GM18511 (cell line): ENCODE measurements around the gene HIVEP3.

Source experiments
- ATAC-seq: cut with Tn5 transposase; IDR thresholded peaks from one replicate; pipeline ENCODE4 v1.9.1; 2021; ENCODE audit warnings: mild to moderate bottlenecking, moderate library complexity; ENCODE audit not compliant: unreplicated experiment

HIVEP3 gene

DNA sequence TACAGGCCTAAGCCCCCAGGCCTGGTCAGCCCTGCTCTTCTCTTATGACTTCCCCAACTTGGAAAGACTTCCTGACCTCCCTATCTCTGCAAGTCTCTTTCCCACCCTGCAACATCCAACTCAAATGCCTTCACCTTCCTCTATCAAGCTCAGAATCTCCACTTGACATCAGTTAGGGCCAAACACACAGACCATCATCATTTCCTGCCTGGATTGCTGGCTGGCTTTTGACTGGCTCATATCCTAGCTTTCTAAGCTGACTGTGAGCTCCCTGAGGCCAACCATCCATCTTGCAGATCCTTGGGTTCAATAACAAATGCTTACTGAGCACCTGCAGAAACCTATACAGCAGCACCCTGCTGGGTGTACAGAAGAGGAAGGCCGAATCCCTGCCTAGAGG is 296.9 kb downstream of the HIVEP3 start:
- ATAC-seq, result no peak

DNA sequence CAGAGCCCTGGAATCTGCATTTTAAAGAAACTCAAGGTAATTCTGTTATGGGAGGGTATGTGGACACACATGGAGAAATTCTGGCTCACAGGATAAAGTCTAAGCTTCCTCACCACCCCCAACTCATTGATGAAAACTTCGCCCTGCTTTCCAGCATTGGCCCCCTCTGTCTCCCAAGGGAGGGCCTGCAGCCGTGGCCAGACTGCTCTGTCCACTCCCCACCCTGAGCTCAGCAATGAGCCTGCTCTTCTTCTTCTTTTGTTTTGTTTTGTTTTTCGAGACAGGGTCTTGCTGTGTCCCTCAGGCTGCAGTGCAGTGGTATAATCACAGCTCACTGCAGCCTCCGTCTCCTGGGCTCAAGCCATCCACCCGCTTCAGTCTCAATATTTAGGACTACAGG is 297.5 kb downstream of the HIVEP3 start:
- ATAC-seq, result no peak

DNA sequence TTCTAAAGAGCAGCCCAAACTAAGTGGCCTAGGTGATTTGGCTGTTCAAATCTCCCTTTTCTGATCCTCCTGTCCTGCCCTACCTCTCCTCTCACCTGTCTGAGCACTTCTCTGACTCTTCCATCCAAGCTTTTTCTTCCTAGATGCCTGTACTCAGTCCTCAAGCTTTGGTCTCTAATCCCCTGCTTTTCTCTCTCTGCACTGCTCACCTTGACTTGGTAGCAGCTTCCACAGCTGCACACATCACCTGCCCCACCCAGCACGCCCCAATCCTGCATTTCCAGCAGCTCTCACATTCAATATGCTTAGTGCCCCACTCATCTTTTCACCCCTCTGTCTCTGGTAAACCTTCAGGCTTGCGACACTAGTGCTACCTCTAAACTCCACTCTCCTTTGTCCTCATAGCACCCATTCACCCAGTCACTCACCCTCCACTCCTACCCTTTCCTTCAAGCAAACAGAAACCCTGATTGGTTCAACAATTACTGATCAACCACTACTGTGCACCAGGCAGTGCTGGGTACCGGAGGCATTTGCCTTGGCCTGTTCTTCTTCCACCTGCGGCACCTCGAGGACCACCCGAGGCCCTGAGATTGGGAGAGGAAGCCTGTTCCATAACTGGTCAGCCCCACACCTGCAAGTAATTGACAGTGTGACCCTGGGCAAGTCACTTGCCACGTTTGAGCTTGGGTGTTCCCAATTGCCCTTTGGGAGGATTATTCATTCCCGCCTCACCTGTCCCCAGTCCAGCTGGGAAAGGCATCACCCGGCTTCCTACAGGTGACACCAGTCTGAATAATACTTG is 298.2 kb downstream of the HIVEP3 start:
- no peak for ATAC-seq

DNA sequence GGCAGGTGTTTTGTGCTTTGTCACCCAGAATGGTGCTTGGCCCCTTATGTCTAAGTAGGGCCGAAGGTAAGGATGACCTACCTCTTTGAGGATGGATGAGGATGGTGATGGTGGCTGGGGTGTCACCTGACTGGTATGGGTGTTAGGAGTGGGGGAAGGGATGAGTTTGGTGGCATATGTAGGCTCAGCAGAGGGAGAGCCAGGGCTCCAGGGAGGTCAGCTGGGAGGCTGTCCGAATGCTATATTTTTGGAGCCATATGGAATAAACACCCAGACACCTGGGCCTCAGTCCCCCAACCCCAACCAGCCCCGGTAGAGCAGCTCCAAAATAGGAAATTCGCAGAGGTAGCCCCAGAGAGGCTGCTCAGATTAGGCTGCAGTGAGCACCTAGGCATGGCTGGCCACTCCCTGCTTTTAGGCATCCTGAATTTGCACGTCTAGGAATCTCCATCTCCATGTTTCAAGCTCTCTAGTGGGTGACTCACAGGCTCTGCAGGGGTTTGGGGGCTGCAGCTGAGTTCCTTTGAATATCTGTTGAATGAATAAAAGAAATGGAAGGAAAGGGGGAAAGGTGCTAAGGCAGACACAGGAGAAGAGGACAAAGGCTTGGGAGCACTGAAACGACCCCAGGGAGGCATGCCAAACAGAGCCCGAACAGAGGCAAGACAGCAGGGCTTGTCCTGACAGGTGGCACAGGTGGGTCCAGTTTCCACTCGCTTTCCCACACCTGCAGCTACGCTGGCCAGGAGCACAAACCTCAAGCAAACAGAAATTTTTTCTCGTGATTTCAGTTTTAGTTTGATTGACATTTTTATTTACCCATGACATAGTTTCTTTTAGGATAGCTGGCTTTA is 299.0 kb downstream of the HIVEP3 start:
- no peak for ATAC-seq

DNA sequence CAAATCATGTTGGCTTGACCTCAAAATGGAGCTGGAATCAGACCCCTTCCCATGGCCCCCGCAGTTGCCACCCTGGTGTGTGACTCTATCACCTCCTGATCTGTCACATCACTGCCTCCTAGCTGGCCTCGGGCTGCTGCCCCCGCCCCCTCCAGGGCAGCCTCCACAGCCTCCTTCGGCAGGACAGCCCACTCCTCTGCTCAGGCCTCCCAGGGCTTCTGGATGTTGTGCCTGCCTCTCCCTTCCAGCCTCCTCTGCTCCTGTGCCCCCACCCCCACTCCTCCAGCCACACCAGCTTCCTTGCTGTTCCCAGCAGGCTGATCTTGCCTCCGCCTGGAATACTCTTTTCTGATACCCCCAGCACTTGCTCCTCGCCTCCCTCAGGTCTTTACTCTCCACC is 299.9 kb downstream of the HIVEP3 start:
- no peak for ATAC-seq

DNA sequence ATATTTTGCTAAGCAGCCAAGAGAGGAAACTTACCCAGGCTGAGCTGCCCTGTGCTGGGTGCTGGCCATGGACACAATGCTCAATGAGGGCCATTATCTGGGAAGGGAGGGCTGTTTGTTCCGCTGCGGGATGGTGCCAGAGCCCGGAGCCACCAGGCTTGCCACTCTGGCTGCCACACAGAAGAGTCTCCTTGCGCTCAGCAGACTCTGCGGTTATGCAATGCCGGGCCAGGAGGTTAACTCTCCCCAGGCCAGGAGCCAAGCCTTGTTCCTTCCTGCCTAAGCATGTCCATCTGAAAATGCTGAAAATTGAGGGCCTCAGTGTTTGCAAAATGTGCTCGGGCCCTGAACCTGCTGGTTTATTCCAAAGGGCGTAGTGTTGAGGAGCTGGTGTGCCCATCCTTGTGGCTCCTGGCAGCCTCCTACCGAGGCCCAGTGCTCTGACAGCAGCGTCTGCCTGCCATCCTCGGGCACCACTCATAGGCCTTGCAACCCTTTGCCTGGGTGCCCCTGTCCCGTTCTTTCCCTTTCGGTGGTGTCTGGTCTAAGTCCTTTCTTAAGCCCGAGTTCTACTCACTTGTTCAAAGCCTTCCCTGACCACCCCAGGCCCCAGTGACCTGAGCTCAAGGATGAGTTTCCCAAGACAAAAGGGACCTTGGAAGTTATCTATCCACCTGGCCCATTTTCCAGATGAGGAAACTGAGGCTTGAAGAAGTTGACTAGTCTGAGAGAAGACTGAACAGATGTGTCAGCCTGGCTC is 300.5 kb downstream of the HIVEP3 start:
- ATAC-seq, result no peak

DNA sequence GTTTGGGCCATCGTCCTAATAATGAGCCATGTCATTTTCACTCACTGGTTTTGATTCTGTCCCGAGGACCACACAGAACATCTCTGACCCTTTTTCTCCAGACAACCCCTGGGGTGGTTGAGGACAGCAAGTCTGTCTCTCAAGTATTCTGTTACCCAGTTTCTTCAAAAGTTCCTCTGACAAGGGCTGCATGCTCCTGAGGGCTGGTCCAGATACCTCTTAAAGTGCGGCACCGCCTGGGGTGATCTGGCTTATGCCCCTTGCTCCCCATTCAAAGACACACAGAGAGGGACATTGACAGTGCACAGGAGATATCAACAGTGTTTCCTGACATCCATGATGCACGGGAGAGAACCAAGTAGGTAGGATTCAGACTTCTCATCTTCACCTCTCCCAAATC is 301.4 kb downstream of the HIVEP3 start:
- ATAC-seq, result no peak

DNA sequence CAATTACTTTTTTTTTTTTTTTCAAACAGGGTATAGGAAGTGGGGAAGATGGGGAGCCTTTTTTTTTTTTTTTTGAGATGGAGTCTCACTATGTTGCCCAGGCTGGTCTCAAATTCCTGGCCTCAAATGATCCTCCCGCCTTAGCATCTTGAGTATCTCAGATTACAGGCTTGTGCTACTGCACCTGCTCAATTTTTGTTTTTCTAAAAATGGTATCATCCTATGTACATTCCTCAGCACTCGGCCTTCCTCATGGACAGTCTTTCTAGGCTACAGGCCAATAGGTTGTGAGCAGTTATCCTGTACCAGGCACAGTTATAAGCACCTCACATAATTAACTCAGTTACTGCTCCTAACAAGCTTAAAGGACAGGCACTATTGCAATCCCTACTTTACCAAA is 302.2 kb downstream of the HIVEP3 start:
- ATAC-seq, result no peak

DNA sequence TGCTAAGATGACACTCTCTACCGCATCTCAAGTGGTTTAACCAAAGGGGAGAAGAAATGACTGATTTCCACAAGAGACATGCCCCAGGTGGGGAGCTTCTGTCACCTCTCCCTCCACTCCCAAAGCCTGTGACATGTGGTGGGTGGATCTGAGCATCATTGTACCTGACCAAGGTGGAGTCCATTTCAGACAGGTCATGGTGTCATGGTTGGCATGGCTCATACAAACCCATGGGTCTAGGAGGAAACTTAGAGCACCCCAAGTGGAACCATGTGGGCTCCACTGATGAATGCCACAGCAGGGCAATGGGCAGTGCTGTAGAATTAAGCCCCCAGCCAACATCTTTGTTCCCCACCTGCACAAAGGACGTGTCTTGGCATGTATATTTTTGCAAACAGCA is 302.7 kb downstream of the HIVEP3 start:
- no peak for ATAC-seq

DNA sequence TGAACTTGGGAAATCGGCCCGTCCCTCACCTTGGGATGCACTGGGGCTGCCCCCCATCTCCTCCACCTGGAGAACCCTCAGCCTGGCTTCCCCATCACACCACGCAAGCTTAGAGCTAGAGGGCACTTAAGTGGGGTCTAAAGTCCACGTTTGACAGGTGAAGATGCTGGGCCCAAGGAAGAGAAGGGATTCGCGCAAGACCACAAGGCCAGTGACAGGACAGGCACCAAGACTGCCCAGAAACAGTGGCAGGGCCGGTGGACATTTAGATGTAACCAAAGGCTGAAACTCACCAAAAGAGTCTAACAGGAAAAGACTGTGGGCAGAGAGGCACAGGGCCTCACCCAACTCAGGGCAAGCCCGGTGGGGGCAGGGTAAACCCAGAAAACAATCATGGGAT is 303.4 kb downstream of the HIVEP3 start:
- ATAC-seq, result no peak

DNA sequence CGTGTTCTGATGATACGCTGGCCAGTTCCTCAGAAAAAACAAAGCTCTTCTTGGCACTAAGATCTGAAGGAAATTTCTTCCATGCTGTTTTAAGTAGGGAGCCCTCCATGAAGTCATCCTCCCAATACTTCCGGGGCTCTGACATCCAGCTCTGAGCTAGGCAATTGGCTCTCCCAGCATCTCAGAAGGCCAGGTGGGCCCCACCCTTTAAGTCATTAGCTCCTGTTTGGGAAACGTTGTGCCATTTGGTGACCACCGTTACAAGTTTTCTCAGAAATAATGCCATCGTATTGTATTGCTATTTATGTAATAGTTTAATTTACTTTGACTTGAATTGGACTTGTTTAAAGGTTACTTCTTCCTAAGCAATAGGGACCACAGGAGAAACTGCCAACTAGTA is 303.9 kb downstream of the HIVEP3 start:
- no peak for ATAC-seq

DNA sequence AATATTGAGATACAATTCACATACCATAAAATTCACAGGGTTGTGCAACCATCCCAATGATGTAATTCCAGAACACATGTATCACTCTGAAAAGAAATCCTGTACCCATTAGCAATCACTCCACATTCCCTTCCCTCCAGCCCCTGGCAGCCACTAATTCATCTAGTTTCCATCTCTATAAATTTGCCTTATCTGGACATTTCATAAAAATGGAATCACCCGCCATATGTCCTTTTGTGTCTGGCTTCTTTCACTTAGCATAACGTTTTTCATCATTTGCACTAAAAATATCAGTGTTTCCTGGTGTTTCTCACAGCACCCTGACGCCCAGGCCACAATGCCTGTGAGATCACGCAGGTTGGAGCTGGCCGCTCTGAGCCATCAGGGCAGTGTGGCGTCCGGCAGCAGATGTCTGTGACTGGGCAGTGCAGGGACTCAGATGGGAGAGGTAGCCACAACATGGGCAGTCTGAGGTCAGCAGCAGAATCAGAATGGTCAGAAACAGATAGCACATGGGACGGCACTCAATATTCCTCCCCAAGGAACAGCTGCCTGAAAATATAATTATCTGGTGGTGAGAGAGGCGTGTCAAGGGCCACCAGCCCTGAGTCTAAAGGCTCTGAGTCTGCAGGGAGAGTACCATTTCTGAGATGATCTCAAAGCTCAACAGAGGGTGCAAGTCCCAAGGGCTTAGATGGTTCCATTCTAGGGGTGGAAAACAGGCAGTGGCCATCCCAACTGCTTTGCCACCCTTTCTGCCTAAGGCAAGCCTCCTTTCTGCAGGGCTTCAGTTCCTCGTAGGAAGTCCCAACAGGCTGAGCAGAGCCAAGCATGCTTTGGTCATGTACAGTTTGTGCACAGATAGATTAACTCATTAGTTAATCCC is 304.8 kb downstream of the HIVEP3 start:
- no peak for ATAC-seq

DNA sequence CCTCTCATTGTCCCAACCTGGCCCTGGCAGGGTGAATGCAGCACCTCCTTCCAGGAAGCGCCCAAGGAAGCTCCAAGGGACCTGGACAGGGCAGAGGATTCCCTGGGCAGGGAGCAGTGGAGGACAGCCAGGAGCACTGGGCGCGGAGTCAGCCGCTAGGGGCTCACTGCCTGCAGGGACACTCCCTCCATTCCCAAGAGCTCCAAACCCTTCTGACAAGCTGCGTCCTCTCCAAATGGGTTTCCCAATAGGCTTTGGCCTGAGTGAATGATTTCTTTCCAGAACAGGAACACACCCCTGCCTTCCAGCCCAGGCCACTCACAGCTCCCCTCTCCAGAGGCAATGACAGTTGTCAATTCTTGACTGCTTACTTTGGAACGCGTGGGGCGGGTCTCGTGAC is 305.8 kb downstream of the HIVEP3 start:
- no peak for ATAC-seq

DNA sequence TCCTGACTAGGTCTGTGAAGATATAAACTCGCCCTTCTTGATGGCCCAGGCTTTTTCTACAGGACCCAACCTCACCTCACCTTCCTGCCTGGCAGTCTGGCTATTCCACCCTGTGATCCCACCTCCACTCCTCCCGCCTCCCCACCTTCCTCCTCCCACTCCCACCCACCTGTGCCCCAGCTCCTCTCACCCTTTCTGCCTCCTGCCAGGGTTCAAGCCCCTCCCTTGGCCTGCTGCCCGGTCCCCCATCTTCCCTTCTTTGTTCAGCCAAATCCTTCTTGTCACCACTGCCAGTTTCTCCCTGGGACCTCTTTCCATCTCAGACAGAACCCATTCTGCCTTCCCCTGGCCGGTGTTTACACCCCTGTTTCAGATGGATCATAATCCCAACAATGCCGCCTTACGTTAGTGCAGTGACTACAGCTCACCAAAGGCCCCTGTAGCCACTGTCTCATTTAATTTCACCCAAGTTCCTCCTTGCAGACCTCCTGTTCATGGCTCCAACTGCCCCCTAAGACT is 306.7 kb downstream of the HIVEP3 start:
- no peak for ATAC-seq

DNA sequence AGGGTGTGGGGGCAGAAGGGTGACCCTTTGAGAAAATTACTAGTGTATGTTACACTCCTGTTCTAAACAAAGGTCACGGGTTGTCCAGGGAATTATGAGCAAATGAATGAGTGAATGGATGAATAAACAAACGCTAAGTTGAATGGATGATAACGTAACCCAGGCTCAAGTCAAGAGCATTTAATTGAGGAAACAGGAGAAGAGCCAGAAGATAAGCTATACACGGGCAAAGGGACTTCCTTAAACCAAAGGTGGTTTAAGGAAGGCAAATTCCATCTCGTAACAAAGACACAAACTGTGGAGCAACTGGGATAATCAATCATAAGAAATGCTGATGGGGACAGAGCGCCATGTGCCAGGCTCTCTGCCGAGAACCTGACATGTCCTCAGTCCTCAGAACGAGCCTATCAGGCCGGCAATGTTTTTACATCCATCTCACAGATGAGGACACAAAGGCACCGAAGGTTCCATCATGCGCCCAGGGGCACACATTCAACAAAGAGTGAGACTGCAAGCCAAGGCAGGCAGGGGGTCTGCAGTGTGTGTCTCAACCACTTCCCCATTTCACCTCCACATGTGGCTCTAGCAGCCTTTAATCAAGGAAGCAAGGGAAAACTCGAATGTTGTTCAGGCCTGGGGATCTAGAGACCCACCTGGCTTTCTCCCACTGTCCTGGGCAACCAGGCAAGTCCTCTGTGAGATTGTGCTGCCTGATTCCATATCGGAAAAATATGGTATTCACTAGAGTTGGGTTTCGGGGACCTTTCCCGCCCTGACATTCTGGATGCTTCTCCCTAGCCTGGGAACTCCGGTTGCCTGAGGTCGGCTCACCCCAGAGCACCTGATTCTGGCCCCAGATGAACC is 307.4 kb downstream of the HIVEP3 start:
- no peak for ATAC-seq

DNA sequence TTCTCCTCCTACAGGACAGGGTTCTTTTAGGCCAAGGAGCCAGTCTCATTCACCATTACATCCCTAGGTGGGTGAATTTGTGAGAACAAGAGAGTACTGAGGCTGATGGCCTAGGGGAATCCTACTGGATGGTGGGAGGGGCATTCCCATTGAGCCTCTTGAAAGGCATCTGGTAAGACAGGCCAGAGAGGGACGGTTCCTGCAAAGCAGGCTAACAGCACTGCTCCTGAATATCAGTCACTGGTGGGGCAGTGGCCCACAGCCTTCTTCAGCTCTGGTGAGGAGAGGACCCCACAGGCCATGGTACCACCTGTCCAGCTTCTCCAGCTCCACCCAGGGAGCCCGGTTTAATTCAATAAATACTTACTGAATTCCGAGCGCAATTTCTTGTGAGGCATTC is 308.4 kb downstream of the HIVEP3 start:
- ATAC-seq, result no peak

DNA sequence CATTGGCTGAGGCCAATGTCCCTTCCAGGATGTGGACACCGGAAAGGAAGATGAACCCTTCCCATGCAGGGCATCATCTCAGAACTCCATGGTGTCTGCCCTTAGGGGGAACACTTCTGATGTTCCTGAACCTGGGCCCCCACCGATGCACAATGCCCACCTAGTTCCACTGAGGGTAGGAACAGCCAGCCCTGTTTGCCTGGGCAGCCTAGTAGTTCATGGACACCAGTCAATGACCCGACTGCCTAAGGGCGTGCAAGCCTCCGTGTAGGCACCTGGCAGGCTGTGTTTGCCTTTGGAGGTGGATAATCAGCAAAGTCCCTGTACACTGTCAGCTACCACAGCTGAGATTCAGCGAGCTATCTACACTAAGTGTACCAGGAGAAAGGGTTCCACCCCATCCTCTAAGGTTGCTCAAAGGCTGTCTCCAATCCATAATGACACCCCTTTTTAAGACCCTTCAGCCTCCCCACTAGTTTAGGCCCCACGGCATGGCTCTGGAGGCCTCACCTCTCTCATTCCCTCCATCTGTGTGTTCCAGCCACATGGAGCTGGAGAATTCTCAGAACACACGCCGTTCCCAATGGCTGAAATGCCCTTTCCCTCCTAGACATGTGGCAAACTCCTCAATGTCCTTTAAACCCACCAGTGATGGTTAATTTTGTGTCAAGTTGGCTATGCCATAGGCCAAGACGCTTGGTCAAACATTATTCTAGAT is 309.4 kb downstream of the HIVEP3 start:
- no peak for ATAC-seq

DNA sequence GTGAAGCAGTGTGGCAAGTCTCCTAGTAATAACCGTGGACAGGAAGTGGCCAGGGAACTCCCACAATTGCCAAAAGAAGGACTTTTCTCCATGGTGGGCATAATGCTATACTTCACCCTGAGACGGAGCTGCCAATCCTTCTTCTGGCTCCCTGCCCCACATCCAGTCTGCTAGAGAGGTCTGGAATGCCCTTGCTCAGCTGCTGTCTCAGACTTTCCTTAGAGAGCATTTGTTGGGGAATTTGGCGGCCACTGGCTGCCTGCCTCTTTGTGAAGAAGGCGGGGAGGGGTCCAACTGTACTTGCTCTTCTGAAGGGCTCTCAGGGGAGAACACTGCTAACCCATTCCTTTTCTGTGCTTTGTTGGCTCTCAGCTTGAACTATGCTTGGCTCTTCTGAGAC is 310.5 kb downstream of the HIVEP3 start:
- no peak for ATAC-seq

DNA sequence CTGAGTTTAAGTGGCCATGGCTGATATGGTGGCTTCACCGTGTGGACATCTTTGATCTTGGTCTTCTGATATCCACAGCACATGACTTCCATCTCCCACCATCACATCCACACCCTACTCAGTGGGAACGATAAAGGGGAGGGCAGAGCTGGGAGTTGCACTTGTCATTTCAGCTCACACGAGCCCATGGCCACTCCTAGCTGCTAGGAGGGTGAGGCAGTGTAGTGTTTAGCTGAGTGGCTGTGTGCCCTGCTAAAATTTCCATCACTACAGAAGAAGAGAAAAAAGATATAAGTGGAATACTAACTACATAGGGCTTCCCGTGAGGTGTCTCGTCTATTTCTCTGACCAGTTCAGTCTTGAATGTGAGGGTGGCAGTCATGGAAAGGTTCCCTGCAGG is 310.9 kb downstream of the HIVEP3 start:
- no peak for ATAC-seq
